Osteocyte (in vitro differentiated cells): ENCODE data around the gene HTR3A. TPM values are rescaled to one million over a fixed set of nuclear protein-coding genes. Genes with fewer than 3 reads are reported as not detected.

Experiments
- DNase-seq: peaks from one replicate; pipeline ENCODE4 v3.0.0; 2021; ENCODE audit warnings: mixed read lengths; ENCODE audit not compliant: unreplicated experiment; ENCODE audit errors: extremely low spot score
- H3K27ac Mint-ChIP-seq: one replicate; pipeline ENCODE4 v1.8.0; 2021; ENCODE audit warnings: mild to moderate bottlenecking, mixed read lengths; ENCODE audit not compliant: unreplicated experiment
- H3K27me3 Mint-ChIP-seq: one replicate; pipeline ENCODE4 v1.8.0; 2021; ENCODE audit warnings: mixed read lengths; ENCODE audit not compliant: unreplicated experiment
- H3K36me3 Mint-ChIP-seq: one replicate; pipeline ENCODE4 v1.8.0; 2021; ENCODE audit warnings: mixed read lengths; ENCODE audit not compliant: unreplicated experiment
- H3K4me1 Mint-ChIP-seq: one replicate; pipeline ENCODE4 v1.8.0; 2021; ENCODE audit warnings: mixed read lengths; ENCODE audit not compliant: unreplicated experiment
- H3K4me3 Mint-ChIP-seq: one replicate; pipeline ENCODE4 v1.8.0; 2021; ENCODE audit warnings: mild to moderate bottlenecking, moderate library complexity, mixed read lengths; ENCODE audit not compliant: unreplicated experiment
- H3K9me3 Mint-ChIP-seq: one replicate; pipeline ENCODE4 v1.8.0; 2021; ENCODE audit warnings: mixed read lengths; ENCODE audit not compliant: unreplicated experiment
- total RNA-seq: library from RNA; stranded (reverse); gene quantifications from 2 replicates; pipeline ENCODE4 v1.2.1, GENCODE V29; 2021
- TF ChIP-seq, protein P1 (sequence below): fragments of 200-600 bp; sonication (generic); IDR thresholded peaks from 2 replicates; pipeline ENCODE4 v1.5.0; 2021; ENCODE audit warnings: antibody characterized with exemption, mild to moderate bottlenecking, moderate library complexity

Gene HTR3A
- total RNA-seq, 1 donor from 2014 or later: not detected

DNA sequence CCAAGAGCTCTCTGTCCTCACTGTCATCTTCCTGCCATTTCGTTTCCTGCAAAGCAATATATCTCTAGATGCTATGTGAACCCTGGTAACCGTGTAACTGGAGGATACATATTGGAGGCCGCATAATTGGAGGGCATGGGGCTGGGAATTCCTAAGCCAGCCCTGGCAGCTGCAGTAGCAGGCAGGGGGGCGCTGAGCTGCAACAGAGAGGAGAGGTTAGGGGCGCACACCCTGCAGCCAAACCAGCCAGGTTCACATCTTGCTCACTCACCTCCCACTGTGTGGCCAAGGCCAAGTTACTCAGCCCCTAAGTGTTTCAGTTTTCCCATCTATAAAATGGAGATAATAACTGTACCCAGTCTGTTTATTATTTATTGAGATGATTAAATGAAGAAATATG lies 44.7 kb downstream of the HTR3A start:
- Mint-ChIP-seq H3K36me3 (no peaks in the 10 kb centered on the region), H3K27ac (no peak overlapping the region), H3K4me3 (no peak overlapping the region), H3K9me3 (no peaks in the 10 kb centered on the region), H3K4me1 (no peaks in the 10 kb centered on the region), H3K27me3 (peaks cover 26% of the 10 kb centered on the region)
- TF ChIP-seq, protein P1, sequence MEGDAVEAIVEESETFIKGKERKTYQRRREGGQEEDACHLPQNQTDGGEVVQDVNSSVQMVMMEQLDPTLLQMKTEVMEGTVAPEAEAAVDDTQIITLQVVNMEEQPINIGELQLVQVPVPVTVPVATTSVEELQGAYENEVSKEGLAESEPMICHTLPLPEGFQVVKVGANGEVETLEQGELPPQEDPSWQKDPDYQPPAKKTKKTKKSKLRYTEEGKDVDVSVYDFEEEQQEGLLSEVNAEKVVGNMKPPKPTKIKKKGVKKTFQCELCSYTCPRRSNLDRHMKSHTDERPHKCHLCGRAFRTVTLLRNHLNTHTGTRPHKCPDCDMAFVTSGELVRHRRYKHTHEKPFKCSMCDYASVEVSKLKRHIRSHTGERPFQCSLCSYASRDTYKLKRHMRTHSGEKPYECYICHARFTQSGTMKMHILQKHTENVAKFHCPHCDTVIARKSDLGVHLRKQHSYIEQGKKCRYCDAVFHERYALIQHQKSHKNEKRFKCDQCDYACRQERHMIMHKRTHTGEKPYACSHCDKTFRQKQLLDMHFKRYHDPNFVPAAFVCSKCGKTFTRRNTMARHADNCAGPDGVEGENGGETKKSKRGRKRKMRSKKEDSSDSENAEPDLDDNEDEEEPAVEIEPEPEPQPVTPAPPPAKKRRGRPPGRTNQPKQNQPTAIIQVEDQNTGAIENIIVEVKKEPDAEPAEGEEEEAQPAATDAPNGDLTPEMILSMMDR: no peak
- no peak for DNase-seq

DNA sequence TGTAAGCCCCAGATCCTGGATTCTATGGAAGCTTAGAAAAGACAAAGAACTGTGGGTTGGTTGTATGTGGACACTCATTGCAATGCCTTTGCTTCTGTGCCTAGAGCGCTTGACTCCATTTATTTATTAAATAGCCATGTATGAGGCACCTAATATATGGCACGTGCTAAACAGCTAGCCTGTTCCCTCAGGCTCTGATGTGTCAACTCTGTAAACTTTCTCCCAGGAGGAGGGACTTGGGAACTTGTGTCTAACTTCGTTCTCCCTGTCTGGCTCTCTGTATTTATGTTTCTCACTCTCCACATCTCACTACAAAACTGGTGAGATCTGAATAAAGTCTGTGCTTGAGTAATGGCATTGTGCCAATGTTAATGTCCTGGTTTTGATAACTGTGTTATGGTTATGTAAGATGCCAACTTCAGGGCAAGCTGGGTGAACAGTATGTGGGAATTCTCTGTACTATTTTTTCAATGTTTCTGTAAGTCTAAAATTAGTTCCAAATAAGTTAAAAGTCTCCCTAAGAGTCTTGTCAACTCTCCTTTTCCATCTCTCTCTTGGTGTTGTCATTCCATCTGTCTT lies 50.5 kb downstream of the HTR3A start:
- TF ChIP-seq, protein P1: no peak
- no peak for DNase-seq
- H3K36me3 Mint-ChIP-seq: no peaks in the 10 kb centered on the region
- peaks cover 66% of the 10 kb centered on the region for H3K27me3 Mint-ChIP-seq
- no peak overlapping the region for H3K4me3 Mint-ChIP-seq
- no peak overlapping the region for H3K27ac Mint-ChIP-seq
- H3K4me1 Mint-ChIP-seq: peaks cover 8% of the 10 kb centered on the region
- H3K9me3 Mint-ChIP-seq: no peaks in the 10 kb centered on the region

DNA sequence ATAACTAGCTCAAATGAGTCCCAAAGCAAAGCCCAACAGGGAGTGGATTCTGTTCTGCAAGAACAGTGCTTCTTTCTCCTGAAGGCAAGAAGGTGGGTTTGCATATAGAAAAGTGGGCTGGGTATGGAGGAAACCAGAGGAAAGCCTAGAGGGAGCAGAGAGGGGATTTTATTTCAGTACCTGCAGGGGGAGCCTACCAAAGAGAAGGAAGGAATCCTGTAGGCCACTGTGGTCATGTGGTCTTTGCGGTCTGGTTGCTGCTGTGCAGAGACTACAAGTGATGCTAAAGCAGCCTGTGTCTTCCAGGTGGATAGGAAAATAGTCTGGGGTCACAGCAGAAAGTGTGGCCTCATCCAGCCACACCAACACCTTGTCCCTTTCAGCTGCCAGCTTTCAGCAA lies 51.4 kb downstream of the HTR3A start:
- H3K27ac Mint-ChIP-seq: no peak overlapping the region
- TF ChIP-seq, protein P1: no peak
- H3K27me3 Mint-ChIP-seq: peaks cover 73% of the 10 kb centered on the region
- DNase-seq: no peak
- no peak overlapping the region for H3K4me3 Mint-ChIP-seq
- H3K4me1 Mint-ChIP-seq: peaks cover 8% of the 10 kb centered on the region
- H3K9me3 Mint-ChIP-seq: no peaks in the 10 kb centered on the region
- no peaks in the 10 kb centered on the region for H3K36me3 Mint-ChIP-seq

DNA sequence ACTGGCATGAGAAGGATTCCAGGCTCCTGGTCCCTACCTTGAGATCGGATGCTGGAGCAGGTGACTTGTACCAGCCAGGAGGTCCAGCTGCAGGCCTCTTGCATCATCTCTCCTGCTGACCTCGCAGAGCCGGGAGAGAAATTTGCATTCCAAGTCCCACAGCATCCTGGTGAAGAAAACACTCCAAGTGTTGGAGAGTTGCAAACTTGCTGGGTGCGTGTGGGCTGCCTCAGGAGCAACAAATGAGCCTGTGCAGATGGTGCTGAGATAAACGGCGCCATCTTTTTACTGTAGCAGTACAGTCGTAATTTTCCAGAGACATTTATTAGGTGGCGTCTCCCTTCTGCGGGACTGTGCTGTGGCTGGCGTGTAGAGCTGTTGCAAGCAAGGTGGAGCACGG lies 52.5 kb downstream of the HTR3A start:
- no peak overlapping the region for H3K27ac Mint-ChIP-seq
- peaks cover 73% of the 10 kb centered on the region for H3K27me3 Mint-ChIP-seq
- no peaks in the 10 kb centered on the region for H3K36me3 Mint-ChIP-seq
- no peak overlapping the region for H3K4me3 Mint-ChIP-seq
- H3K4me1 Mint-ChIP-seq: peaks cover 15% of the 10 kb centered on the region
- TF ChIP-seq, protein P1: no peak
- H3K9me3 Mint-ChIP-seq: no peaks in the 10 kb centered on the region
- DNase-seq: no peak

DNA sequence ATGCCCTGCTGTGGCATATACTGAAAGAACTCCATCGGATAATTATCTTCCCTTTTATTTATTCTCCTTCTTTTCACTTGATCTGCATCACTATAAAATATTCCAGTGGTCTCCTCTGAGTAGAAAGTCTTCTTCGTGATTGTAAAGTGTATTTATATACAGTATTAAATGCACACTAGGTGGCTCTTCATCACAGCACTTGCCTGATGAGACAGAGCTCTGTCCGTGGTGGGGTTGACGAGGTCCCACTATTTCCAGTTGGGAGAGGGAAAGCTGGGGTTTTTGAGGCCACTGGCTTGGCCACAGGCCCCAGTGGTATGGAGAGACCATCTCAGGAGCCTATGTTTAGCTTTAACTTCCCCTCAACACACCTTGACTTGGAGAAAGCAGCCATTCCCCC lies 53.0 kb downstream of the HTR3A start:
- H3K36me3 Mint-ChIP-seq: no peaks in the 10 kb centered on the region
- no peak overlapping the region for H3K27ac Mint-ChIP-seq
- TF ChIP-seq, protein P1: peak; percentile 48
- DNase-seq: no peak
- peaks cover 15% of the 10 kb centered on the region for H3K4me1 Mint-ChIP-seq
- H3K27me3 Mint-ChIP-seq: peaks cover 70% of the 10 kb centered on the region
- no peaks in the 10 kb centered on the region for H3K9me3 Mint-ChIP-seq
- no peak overlapping the region for H3K4me3 Mint-ChIP-seq
